ENCODE measurements around the gene GOLGA6L10.
"Not testable (repeated sequence)": the region's sequence is repeated elsewhere in the genome, so short reads cannot be mapped to it uniquely, and the experiment has no call there.

Gene GOLGA6L10

GRCh38 chr15:82316247-82317090 lies 32.8 kb downstream of the GOLGA6L10 start:
- not testable (repeated sequence) for DNase-seq

- DNase-seq: no peak
Observed at GRCh38 chr15:82315519-82316246, 33.6 kb downstream of the GOLGA6L10 start.

DNA sequence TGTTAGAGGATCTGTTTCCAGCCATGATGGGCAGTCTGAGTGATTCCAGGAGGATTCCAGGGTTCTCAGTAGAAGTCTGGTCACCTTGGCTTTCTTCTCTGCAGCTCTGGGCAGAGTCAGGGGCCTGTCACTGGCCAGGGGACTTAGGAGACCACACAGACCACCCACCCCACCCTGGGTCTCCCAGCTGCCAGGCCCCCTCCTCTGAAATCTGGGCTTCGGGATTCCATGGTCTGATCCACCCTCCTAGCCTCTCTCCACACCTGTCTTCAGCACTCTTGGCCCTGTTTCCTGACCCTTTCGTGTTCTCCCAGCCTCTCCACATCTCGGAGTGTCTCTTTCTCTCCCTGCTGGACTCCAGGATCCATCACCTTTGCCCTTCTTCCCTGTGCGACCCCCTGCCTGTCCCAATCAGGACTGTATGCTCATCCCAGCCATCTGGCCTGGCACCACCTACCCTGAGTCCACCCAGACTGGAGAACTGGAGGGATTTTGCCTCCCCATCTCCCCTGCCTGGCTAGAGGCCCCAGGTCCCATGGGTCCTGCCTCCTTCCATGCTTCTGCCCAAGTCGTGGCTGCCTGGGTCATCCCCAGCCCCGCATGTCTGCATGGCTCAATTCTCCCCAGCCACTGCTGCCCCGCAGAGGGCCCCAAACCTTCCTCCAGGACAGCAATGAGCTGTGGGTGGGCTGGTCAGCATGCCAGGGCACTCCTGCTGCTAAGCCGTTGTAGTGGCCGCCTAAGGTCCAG lies 34.3 kb downstream of the GOLGA6L10 start:
- no peak for DNase-seq

DNA sequence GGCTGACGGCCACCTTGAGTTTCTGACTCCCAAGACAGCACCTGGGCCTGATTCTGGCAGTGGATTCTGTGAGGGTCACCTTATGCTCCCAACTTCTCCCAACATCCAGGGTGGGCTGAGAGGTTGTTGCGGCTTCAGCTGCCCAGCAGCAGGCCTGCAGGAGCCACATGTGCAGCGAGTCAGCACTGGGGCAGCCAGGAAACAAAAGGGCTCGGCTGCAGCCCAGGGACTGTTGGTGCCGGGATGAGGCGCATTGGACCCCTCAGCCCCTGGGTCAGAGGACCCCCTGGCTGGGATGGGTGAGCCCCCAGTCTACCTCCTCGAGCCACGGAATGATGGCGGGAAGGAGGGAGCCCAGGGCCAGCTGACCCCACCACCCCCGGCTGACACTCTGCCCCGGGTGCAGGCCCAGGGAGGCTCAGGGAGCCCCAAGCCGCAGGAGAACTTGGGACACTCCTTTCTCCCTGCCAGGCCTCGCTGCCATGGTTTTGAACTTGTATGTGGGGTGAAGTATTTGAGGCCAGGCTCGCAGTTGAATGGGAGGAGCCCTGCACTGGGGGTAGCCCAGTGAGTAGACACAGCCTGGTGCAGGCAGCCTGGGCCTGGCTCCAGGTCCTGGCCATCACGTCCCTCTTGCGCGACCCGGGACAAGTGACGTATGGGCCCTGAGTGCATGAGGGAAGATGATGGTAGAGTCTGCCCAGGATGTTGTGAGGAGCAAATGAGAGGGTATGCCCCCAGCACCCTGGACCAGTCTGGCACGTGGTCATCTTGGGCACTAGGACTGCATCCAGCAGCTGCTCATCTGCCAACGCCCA lies 35.1 kb downstream of the GOLGA6L10 start:
- DNase-seq: not testable (repeated sequence)

GRCh38 chr15:82313446-82313845 lies 35.8 kb downstream of the GOLGA6L10 start:
- DNase-seq: no peak

DNA sequence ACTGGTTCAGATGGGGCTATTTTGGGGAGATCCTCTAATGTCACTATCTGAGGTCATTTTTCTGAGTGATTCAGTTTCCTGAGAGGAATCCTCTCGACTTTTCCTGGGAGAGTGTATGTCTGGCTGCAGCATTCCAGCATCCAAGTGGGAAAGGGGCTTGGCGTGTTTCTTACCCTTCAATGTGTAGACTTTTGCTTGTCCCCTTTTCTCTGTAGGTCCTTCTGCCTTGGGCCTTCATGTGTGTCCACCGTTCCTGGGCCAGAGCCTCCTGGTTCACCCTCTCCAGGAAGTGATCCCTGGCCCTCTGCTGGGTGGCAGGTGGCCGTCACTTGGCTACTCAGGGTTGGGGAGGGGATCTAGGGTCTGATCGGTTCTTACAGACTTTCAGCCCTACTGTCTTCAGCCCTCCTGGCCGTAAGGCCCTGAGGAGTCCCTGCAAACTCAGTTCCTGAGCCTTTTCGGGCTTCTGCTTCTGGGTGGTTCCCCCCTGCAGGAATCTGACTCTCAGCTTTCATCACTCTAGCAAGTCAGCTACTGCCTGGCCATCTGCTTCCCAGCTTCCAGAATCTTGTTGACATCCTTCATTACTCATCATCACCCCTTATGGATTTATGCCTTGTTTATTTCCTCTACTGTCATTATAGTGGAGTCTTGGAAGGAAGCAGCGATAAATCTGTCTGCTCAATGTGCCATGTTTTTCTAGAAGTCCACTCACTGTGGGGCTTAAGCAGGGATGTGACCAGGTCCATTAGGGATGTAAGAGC lies 36.5 kb downstream of the GOLGA6L10 start:
- no peak for DNase-seq

DNA sequence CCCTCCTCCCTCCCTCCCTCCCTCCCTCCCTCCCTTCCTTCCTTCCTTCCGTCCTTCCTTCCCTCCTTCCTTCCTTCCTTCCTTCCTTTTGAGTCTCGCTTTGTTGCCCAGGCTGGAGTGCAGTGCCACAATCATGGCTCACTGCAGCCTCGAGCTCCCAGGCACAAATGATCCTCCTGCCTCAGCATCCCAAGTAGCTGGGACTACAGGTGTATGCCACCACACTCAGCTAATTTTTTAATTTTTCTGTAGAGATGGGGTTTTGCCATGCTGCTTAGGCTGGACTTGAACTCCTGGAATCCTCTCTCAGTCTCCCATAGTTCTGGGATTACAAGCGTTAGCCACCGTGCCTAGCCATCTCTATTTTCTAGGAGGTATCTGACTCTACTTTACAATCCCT lies 38.0 kb downstream of the GOLGA6L10 start:
- DNase-seq: not testable (repeated sequence)

- no peak for DNase-seq
Observed at GRCh38 chr15:82309802-82310201, 39.5 kb downstream of the GOLGA6L10 start.

DNA sequence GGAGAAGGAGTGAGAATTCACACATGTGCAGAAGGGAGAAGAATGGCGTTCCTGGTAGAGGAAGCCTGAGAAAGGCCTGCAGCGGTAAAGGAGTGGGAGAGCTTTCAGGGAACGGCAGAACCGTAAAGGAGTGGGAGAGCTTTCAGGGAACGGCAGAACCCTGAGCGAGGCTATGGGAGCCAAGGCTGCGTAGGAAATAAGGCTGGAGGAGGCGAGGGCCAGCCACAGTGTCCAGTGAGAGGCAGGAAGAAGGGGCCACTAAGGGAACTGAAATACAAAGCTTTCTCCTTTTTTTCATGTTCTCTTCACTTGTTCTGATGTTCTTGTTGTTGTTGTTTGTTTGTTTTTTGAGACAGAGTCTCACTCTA lies 41.6 kb downstream of the GOLGA6L10 start:
- DNase-seq: no peak

DNA sequence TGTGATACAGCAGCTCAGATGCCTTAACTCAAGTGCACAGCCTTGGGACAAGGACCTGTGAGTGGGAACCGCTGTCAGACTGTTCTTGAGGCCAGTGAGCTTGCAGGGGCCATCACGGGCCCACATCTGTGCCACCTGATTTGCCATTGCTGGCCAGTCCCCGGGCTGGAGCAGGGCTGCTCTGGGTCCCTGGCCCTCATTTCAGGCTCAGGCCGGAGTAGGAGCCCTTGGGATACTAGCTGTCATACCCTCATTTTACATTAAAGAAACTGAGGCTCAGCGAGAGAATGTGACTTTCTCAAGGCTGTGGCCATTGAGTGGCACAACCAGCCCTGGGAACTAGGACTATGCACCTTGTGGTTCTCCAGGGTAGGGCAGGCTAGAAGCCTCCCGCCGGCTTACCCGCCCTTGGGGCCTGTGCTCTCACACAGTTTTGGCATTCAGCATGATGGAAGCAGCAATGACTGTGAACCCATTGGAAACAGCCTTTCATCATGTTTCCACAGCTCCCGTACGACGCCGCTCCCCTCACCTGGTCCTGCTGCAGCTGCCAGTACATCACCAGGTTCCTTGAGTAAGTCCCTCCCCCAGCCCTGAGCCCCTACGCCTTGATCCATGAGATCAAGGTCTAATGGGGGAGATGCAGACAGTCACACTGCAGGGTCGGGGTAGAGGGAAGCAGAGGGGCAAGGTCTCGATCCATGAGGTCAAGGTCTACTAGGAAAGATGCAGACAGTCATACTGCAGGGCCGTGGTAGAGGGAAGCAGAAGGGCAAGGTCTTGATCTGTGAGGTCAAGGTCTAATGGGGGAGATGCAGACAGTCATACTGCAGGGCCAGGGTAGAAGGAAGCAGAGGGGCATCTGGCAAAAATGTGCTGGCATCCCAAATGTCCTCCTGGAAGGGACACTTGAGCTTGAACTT lies 42.2 kb downstream of the GOLGA6L10 start:
- no peak for DNase-seq

DNA sequence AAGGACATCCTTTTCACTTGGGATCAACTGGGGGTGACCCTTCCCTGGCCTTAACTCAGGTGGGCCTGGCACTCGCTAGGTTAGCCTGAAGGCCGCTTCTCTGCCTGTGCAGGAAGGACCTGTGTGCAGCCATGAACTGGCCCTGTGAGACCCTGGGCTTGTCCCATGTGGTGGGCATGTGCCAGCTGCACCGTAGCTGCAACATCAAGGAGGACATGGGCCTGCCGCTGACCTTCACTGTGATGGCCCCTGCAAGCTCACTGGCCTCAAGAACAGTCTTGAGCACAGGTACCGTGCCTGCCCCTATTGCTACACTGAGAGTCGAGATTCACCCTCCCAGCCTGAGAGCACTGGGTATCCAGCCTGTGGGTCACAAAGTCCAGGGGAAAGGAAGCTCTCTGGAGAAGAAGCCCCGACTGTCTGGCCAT lies 43.6 kb downstream of the GOLGA6L10 start:
- DNase-seq: no peak

DNA sequence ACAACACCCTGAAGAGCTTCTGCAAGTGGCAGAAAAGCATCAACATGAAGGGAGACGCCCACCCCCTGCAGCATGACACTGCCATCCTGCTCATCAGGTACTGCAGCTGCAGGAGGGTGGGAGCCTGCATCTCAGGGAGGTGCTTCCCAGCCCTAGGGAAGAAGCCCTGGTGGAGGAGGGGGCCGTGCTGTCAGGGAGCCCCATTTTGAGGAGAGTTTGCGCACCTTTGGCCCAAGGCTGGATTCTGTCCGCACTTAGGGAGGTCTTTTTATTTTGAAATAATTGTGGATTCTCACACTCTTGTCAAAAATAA lies 44.5 kb downstream of the GOLGA6L10 start:
- DNase-seq: no peak

GRCh38 chr15:82303956-82304777 lies 45.1 kb downstream of the GOLGA6L10 start:
- no peak for DNase-seq

DNA sequence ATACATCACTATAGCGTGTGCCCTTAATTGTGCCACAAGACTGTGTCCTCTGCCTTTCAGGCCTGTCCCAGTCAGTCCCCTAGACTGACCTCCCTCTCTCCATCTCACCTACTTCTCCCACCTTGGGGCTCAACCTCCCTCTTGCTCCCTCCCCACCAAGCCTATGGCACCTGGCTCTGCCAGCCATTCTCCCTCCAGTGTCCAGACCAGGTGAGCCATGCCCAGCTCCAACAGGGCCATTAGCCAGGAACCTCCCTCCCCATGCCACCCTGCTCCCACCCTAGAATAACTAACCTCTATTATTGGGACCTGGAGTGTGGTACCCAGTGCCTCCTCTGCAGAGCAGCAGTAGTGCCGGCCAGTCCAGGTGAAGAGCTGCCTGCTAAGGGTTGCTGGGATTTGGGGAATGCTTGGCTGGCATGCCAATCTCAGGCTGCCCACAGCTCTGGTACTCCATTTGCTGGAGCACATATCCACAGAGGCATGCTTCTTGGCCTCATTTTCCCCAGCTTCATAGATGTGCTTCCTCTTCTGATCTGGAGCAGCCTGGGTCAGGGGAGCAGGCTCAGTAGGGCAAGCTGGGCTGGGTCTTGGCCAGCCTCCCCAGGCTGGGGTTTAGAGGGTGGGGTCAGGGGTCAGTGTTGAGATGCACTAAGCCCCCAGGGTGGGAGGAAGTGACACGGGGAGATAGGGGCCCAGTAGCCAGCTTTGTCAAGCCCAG lies 47.8 kb downstream of the GOLGA6L10 start:
- DNase-seq: no peak

DNA sequence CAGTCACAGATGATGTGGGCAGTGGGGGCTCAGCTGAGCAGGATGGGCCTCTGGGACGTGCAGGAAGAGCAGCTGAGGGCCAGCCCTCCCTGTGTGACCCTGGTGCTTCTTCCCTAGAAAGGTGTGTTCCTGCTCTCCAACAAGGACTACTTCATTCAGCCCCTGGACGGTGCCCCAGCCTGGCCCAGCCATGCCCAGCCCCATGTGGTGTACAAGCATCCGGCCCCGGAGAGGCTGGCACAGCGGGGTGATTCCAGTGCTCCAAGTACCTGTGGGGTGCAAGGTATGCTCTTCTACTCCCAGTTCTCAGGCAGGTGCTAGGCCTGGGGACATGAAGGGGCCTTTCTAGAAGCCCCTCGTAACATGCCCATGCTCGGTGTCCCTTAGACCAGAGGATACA lies 48.4 kb downstream of the GOLGA6L10 start:
- DNase-seq: no peak

DNA sequence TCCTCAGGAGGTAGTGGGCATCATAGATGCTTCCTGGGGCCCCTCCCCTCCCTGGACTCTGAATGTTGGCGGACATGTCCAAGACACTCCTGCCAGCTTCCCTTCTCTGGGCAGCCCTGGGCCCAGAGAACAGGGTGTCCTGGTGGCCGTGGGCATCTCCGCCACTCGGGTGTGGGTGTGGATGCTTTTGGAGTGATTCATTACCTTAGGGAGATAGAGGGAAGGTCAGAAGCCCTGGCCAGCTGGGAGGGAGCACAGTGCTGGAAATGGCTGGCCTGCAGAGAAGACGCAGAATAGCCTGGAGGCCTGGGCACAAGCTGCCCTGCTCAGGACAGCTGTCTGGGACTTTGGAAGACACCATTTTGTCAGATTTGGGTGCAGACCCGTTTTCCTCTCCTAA lies 48.9 kb downstream of the GOLGA6L10 start:
- not testable (repeated sequence) for DNase-seq

DNA sequence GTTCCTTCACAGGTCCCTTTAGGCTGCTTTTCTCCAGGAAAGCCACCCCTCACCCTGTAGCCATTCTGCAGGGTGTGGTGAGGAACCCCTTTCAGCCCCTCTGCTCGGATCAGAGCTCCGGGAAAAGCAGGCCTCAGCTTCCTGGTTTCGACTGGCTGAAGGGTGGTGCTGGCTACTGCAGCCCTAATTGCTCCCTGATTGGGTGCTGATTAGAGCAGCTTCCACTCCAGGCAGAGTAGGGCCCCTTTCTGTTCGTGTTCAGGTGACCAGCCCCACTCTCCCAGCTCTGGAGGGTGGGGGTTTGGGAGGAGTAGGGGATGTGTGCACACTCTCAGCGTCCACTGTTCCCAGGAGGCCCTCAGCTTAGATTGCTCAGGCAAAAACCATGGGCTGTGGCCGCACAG lies 49.8 kb downstream of the GOLGA6L10 start:
- DNase-seq: not testable (repeated sequence)

GRCh38 chr15:82298520-82298919 lies 50.8 kb downstream of the GOLGA6L10 start:
- no peak for DNase-seq

GRCh38 chr15:82298032-82298431 lies 51.2 kb downstream of the GOLGA6L10 start:
- DNase-seq: no peak

Data from GF-D8 (cell line).